SIG-M5 (cell line): ENCODE results near the gene SDHD.

Source experiments
- DNase-seq: peaks from one replicate; lab custom pipeline; 2025; lab: John Stamatoyannopoulos, UW

Gene SDHD

DNA sequence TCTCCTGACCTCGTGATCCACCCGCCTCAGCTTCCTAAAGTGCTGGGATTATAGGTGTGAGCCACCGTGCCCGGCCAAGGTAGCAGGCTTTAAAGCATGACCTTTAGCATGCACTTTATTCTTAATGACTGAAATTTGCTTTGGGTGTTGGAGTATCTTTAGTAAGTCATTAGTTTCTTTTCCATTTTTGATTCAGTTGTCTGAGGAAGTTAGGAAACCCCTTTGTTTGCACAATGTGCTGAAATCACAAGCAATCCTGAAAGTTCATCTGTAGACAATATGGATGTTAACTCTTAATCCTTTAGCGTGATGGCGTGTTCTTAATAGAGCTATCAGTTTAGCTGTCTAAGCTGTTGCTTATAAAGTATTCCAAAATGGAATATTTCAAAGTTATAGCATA, 16.8 kb downstream of the SDHD start:
- no peak for DNase-seq

DNA sequence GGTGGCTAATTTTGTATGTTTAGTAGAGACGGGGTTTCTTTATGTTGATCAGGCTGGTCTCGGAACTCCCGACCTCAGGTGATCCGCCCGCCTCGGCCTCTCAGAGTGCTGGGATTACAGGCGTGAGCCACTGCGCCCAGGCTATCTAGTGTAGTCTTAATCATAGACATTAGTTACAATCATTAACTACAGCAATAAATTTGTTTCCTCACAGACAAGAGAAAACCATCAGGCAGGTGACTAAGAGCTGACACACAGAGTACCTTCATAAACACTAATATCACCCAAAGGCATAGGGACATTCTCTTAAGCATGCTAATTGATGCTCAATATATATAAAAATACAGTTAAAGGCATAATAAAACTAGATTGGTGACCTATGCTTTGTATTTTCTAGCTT, 19.4 kb downstream of the SDHD start:
- DNase-seq = no peak

DNA sequence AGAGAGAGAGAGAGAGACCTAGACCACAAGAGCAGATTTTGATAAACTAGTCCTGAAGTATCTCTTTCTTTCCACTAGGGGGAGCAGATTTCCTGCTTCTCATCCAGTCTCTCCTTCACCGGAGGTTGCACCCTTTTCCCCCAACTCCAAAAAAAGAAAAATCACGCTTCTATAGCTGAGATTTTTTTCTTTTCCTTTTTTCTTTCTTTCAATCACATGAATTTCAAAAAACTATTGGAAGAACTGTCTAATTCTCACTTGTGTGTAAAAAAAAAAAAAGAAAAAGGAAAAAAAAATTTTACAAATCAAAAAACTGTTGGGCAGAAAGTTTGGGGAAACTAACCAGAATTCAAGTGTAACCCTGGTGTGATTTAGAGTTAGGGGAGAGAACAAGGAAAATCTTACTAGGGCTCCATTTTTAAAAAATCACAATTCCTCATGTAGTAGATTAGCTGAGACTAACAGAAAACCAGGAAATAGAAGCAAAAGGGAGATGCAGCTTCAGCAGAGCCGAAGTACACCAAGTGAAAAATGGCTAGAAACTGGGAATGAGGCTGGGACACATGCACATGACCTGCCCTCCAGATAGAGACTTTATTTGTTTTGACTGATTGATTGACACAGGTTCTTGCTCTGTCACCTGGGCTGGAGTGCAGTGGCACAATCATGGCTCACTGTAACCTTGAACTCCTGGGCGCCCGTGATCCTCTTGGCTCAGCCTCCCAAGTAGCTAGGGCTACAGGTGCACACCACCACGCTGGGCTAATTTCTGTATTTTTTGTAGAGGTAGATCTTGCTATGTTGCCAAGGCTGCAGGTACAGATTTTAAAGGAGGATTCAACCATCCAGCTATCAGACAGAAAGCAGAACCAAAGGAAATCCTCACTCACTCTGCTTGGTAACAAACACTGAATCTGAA, 27.1 kb downstream of the SDHD start:
- DNase-seq = no peak

DNA sequence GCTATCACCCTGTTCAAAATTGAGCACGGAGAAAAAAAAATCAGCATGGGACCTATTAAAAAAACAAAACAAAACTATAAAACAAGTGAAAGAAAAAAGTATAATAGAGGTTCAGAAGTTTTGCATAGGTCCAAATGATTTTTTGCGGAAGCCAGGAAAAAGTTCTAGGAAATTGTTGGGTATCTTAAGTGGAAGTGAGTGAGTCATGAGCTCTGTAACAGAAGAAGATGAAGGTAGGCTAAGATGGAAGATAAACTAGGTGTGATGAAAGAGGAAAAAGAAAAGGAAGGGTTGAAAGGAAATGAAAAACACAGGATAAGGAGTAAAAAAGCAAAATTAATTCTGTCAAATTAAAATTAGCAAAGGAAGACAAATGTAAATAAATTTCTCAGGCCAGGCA, 27.8 kb downstream of the SDHD start:
- no peak for DNase-seq

DNA sequence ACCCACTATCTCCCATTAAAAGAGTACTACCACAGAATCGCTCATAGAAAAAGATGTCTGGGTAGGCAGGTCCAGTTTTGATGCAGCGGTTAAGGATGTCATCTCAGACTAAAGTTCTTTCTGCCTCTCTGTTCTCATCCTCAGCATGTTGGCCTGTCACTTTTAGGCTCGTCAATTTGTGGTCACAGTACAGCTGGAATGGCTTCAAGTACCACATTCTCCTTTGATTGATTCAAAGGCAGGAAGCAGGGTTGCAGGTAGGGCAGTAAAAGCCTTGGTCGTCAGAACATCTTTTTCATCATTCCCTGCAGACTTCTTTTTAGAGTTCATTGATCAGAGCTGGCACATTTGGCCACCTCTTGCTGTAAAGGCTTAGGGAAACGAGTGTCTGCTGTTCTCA, 28.7 kb downstream of the SDHD start:
- no peak for DNase-seq

DNA sequence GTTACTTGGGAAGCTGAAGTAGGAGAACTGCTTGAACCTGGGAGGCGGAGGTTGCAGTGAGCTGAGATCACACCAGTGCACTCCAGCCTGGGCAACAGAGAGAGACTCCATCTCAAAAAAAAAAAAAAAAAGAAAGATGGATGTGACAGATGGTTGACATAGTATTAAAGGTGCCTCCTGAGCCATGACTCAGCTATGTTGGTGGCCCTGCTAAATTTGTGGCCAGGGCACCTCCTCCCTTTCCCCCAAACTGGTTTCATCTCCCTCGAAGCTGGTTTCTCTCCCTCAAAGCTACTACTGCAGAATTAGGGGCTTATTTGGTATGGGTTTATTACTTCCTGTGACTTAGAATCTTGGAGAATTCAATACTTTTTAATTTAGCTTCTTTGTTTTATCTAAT, 31.5 kb downstream of the SDHD start:
- no peak for DNase-seq

DNA sequence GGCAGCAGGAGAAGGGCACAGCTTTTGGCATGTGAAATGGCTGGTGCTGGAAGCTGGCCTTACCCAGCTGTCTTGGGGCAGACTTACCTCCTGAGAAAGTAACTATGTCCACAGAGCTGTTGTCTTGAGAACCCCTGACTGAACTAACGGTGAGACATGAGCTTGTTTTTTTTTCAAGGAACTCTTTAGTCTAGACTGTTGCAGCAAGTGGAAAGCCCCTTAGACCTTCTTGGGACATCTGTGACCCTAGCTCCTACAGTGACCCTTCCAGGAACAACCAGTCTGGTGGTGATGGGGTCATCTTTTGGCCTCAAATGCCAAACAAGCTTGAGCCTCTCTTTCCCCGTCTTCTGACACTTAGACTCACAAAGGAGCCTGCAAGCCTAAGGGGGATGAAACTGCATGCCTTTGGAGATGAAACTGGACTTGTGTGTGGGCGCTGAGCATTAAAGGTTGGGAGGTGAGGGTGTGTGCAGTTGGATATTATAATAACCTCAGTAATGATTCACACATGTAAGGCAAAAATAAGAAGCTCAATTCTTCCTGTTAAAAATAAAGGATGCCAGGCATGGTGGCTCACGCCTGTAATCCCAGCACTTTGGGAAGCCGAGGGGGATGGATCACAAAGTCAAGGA, 35.4 kb downstream of the SDHD start:
- DNase-seq = no peak

DNA sequence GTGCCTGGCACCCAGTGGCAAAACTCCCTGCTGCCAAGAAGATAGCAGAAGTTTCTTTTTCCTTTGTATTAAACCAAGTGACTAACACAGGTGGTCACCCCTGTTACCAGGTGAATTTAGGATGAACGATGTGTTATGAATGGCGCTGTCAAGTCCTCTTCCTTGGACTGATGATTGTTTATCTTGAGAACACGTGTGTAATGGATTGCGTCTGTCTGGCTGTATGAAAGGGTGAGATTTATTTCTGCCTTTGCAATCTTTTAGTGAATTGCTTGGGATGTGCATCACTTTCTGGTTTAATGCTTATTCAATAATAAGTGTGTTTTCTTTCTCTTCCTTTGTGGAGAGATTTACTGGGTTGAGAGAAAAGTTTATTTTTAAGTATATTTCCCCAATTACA, 36.5 kb downstream of the SDHD start:
- no peak for DNase-seq

DNA sequence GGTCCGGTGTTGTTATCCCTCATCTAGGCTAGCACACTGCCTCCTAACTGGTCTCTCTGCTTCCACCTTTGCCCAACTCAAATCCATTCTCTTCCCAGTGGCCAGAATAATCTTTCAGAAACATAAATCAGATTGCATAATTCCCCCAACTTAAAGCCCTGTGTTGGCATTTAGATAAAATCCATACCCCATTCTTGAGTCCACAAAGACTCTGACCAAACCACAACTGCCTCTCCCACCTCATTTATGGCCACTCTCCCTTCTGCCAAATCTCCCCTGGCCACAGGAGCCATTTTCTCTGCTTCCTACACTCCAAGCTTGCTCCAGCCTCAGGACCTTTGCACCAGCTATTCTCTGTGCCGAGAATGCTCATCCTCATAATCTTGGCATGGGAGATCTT, 40.4 kb downstream of the SDHD start:
- no peak for DNase-seq

DNA sequence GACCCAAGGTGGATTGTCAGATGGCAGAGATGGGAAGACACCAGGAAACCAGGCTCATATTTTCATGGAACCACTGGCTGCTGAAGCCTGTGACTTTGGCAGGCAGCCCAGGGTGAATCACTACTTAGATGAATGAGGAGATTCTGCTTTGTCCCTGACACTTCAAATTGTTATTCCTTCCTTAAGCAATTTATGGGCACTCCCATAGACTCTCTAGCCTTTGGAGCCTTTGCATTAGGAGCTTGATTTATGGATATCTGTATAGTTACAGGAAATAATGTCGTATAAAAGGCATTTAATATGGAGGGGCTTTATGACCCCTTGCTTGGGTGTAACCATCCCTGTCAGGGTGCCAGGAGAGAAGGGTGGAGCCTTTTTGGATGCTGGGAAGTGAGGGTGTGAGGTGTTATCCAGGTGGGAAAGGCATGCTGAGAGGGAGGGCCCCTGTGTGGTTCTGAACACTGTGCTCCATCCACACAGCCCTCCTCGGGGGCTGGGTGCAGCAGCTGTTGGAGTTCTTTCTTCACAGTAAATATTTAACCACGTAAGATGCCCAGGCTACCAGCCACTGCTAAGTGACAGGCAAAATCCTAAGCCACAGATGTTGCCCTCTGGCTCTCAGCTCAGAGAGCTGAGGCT, 41.9 kb downstream of the SDHD start:
- DNase-seq = no peak

DNA sequence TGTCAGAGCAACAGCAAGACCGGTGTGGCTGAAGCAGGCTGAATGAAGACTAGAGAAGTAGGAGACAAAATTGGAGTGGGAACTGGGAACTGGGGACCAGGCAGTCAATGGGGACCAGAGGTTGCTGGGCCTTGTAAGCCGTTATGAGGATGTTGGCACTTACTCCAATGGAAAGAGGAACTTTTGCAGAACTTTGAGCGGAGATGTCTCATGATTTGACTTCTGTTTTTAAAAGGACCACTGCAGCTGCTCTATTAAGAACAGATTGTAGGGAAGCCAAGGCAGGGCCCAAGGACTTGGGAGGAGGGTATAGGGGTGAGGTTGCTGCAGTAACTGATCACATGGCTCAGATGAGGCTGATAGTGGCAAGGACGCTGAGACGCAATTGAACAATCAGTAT, 43.0 kb downstream of the SDHD start:
- peak; percentile 3 for DNase-seq

DNA sequence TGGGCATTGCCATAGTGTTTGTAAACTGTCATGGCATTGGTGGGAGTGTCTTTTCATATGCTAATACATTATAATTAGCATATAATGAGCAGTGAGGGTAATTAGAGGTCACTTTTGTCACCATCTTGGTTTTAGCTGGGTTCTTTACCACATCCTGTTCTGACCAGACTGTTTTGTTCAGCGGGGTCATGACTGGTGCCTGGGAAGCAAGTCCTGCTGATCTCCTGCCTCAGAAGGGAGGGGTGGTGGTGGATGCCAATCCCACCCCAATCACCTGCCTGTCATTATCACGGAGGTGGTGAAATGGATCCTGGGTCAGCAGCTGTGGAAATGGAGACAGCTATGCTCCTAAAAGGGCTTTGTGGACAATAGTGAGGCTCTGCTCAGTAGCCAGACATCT, 46.1 kb downstream of the SDHD start:
- no peak for DNase-seq

DNA sequence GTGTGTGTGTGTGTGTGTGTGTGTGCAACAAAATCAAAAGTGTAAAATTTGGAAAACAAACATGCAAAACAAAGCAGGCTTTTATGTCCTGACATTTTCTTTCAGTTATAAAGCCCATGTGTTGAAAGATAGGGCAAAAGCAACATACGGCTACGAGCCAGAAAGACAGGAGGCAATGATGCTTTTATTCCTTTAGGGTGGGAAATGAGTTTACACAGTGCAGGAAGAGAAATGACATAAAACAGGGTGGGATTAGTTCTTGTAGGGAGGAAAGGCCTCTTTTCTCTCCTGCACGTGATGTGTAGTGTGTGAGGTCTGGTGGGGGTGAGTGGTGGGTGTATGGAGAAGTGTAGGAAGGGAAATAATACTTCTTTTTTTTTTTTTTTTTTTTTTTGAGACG, 47.8 kb downstream of the SDHD start:
- DNase-seq = no peak

DNA sequence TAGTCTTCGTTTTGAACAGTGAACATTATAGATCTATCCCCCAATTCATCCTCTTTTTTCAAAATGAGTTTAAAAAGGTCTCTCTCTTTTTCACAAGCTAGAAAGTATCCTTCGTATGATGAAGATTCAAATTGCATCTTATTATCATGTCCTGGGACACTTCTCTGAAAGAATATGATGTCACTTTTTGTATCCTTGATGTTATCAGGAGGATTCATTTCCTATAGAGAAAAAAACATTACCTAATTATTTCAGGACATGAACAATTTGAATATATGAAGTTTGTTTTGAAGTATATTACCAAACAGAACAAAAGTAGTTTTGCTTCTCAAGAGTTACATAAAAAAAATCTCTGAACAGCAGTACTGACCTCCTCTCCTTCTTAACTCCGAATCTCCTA, 56.9 kb downstream of the SDHD start:
- no peak for DNase-seq
